IMR-90 (cell line): ENCODE data around the gene B3GLCT. TPM values are rescaled to one million over a fixed set of nuclear protein-coding genes. Genes with fewer than 3 reads are reported as not detected.
A peak's percentile ranks its signal among the peaks of the same experiment; 100 is the strongest.

Experiments used
- ATAC-seq: fragments of 200-7000 bp; cut with Tn5 transposase; 2 replicates; pipeline ENCODE4 v1.9.1; 2020; ENCODE audit warnings: low read depth, mild to moderate bottlenecking, moderate library complexity
- BruUV-seq: library from RNA; stranded (reverse); fragments of 400-500 nt; replicated peaks from 2 replicates; lab custom pipeline; 2021; lab: Mats Ljungman, UMichigan
- CTCF ChIA-PET: fragments of 300-600 bp; formaldehyde crosslinking; extraction: SDS; loops from one replicate; lab custom pipeline; 2021; ENCODE audit warnings: antibody characterized with exemption; lab: Yijun Ruan, JAX
- POLR2A ChIA-PET: fragments of 300-600 bp; sonication (Branson Sonifier 250); formaldehyde crosslinking; loops from one replicate; lab custom pipeline; 2022; ENCODE audit warnings: antibody characterized with exemption; ENCODE audit not compliant: unreplicated experiment; lab: Charles Lee
- DNase-seq: peaks from one replicate; pipeline ENCODE4 v3.0.0; 2013
- H2AFZ ChIP-seq: replicated peaks from 2 replicates; pipeline ENCODE3; 2013; ENCODE audit warnings: low read length, mild to moderate bottlenecking; ENCODE audit not compliant: poor library complexity
- H2AK5ac ChIP-seq: 2 replicates; pipeline ENCODE4 v1.6.1; 2013; ENCODE audit warnings: low read depth, low read length, inconsistent platforms
- H2AK9ac ChIP-seq: replicated peaks from 2 replicates; pipeline ENCODE3; 2013; ENCODE audit warnings: mild to moderate bottlenecking, low read depth, low read length, moderate library complexity; ENCODE audit not compliant: poor library complexity
- H2BK120ac ChIP-seq: 2 replicates; pipeline ENCODE4 v1.6.1; 2013; ENCODE audit warnings: low read depth, low read length, inconsistent platforms
- H2BK15ac ChIP-seq: 3 replicates; pipeline ENCODE4 v1.6.1; 2013; ENCODE audit warnings: low read depth, low read length, inconsistent platforms
- H2BK20ac ChIP-seq: 2 replicates; pipeline ENCODE4 v1.6.1; 2013; ENCODE audit warnings: low read depth, mild to moderate bottlenecking, inconsistent platforms, low read length, moderate library complexity
- H2BK5ac ChIP-seq: 2 replicates; pipeline ENCODE4 v1.6.1; 2013; ENCODE audit warnings: mild to moderate bottlenecking, low read depth, low read length, inconsistent platforms; ENCODE audit not compliant: poor library complexity, severe bottlenecking
- H3K14ac ChIP-seq: replicated peaks from 2 replicates; pipeline ENCODE4 v1.6.1; 2013; ENCODE audit warnings: low read depth, low read length, inconsistent platforms
- H3K18ac ChIP-seq: 2 replicates; pipeline ENCODE4 v1.6.1; 2013; ENCODE audit warnings: low read depth, low read length, control low read depth
- H3K23ac ChIP-seq: 2 replicates; pipeline ENCODE4 v1.6.1; 2013; ENCODE audit warnings: low read depth, low read length, inconsistent platforms
- H3K27ac ChIP-seq: 2 replicates; pipeline ENCODE4 v1.5.1; 2013; ENCODE audit warnings: mild to moderate bottlenecking, control low read depth, low read length; ENCODE audit not compliant: insufficient read depth
- H3K27me3 ChIP-seq: 2 replicates; pipeline ENCODE4 v1.6.1; 2013; ENCODE audit warnings: low read length; ENCODE audit not compliant: control insufficient read depth, insufficient read depth
- H3K36me3 ChIP-seq: 2 replicates; pipeline ENCODE4 v1.6.1; 2013; ENCODE audit warnings: low read length, mixed read lengths; ENCODE audit not compliant: control insufficient read depth, insufficient read depth
- H3K4ac ChIP-seq: 2 replicates; pipeline ENCODE4 v1.6.1; 2013; ENCODE audit warnings: low read depth, low read length, inconsistent platforms
- H3K4me1 ChIP-seq: 2 replicates; pipeline ENCODE4 v1.6.1; 2013; ENCODE audit warnings: low read length, mixed read lengths; ENCODE audit not compliant: control insufficient read depth, insufficient read depth
- H3K4me2 ChIP-seq: 2 replicates; pipeline ENCODE4 v1.6.1; 2013; ENCODE audit warnings: low read depth, mild to moderate bottlenecking, control low read depth, low read length, moderate library complexity
- H3K4me3 ChIP-seq: 2 replicates; pipeline ENCODE4 v1.5.1; 2013; ENCODE audit warnings: low read depth, mild to moderate bottlenecking, control low read depth, low read length, moderate library complexity; ENCODE audit not compliant: insufficient read depth
- H3K56ac ChIP-seq: 2 replicates; pipeline ENCODE4 v1.6.1; 2013; ENCODE audit warnings: low read length, inconsistent platforms; ENCODE audit not compliant: insufficient read depth; ENCODE audit errors: extremely low read depth
- H3K79me1 ChIP-seq, 2 experiments: 2 replicates each; pipeline ENCODE4 v1.6.1; 2013; ENCODE audit warnings: low read length in 2 of 2, inconsistent platforms in 1 of 2, low read depth in 1 of 2
- H3K9ac ChIP-seq: 2 replicates; pipeline ENCODE4 v1.6.1; 2013; ENCODE audit warnings: low read depth, low read length, control low read depth
- H3K9me1 ChIP-seq: 2 replicates; pipeline ENCODE4 v1.6.1; 2013; ENCODE audit warnings: low read length, inconsistent platforms; ENCODE audit not compliant: insufficient read depth
- H3K9me3 ChIP-seq: 2 replicates; pipeline ENCODE4 v1.6.1; 2013; ENCODE audit warnings: low read length; ENCODE audit not compliant: control insufficient read depth, insufficient read depth
- H4K20me1 ChIP-seq: 2 replicates; pipeline ENCODE4 v1.6.1; 2013; ENCODE audit warnings: low read length, inconsistent platforms; ENCODE audit not compliant: insufficient read depth
- H4K5ac ChIP-seq: 2 replicates; pipeline ENCODE4 v1.6.1; 2013; ENCODE audit warnings: mild to moderate bottlenecking, low read depth, low read length, control low read depth
- H4K8ac ChIP-seq, 2 experiments: 2 replicates each; pipeline ENCODE4 v1.6.1; 2013; ENCODE audit warnings: low read depth in 2 of 2, low read length in 2 of 2, control low read depth in 1 of 2, inconsistent platforms in 1 of 2
- H4K91ac ChIP-seq: 2 replicates; pipeline ENCODE4 v1.6.1; 2013; ENCODE audit warnings: low read depth, low read length, inconsistent platforms; ENCODE audit not compliant: insufficient read depth
- BHLHE40 ChIP-seq: fragments of 150-350 bp; IDR thresholded peaks from 2 replicates; pipeline ENCODE4 v1.6.1; 2016; ENCODE audit warnings: mild to moderate bottlenecking, low read depth, low read length
- MXI1 ChIP-seq: IDR thresholded peaks from 2 replicates; pipeline ENCODE4 v1.6.1; 2012; ENCODE audit warnings: low read depth, mild to moderate bottlenecking, low read length, moderate library complexity, borderline replicate concordance
- POLR2A ChIP-seq: IDR thresholded peaks from 2 replicates; pipeline ENCODE4 v1.6.1; 2012; ENCODE audit warnings: mild to moderate bottlenecking, low read depth, low read length
- RAD21 ChIP-seq: IDR thresholded peaks from 2 replicates; pipeline ENCODE4 v1.6.1; 2012; ENCODE audit warnings: low read length, improper control_type of control experiment
- SMC3 ChIP-seq: fragments of 150-350 bp; IDR thresholded peaks from 2 replicates; pipeline ENCODE4 v1.6.1; 2016; ENCODE audit warnings: low read depth, mild to moderate bottlenecking, antibody characterized with exemption, low read length, moderate library complexity
- WGBS, 2 experiments: methylation state at CpG; one replicate each; pipeline versions ENCODE4 v1.1.5 to v1.1.7; 2013; ENCODE audit warnings: missing lambda C conversion rate in 2 of 2; ENCODE audit not compliant: insufficient read length in 1 of 2; ENCODE audit errors: extremely low coverage in 2 of 2; 5-methylcytosine and 5-hydroxymethylcytosine counted together
- dilution Hi-C: fragments of 300-500 bp; cut with HindIII; formaldehyde crosslinking; loops from one replicate; pipeline ENCODE4 v1.14.3; 2018; ENCODE audit warnings: low sequenced_read_pairs; ENCODE audit not compliant: unreplicated experiment
- in situ Hi-C: fragments of 300-500 bp; cut with MboI; formaldehyde crosslinking; loops from 3 replicates; pipeline ENCODE4 v1.14.3; 2019; ENCODE audit warnings: low sequenced_read_pairs, inconsistent platforms, mixed read lengths
- intact Hi-C: fragments of 100-400 bp; cut with micrococcal nuclease; formaldehyde crosslinking; loops from 2 replicates; pipeline ENCODE4 v1.10.0; 2022
- polyA plus RNA-seq, 3 experiments: library from polyadenylated mRNA; depleted of rRNA; stranded (reverse); fragments of >200 nt; gene quantifications; 2 replicates each; pipeline ENCODE4 v1.2.3, GENCODE V29; 2012; ENCODE audit warnings: low replicate concordance in 1 of 3
- total RNA-seq: library from RNA; depleted of rRNA; stranded (reverse); fragments of >200 nt; gene quantifications from 2 replicates; pipeline ENCODE4 v1.2.3, GENCODE V29; 2012
- TF ChIP-seq, protein P1 (sequence below): fragments of 150-350 bp; IDR thresholded peaks from 2 replicates; pipeline ENCODE4 v1.6.1; 2016; ENCODE audit warnings: low read depth, mild to moderate bottlenecking, low read length, moderate library complexity, borderline replicate concordance

B3GLCT gene
- total and polyA plus RNA-seq, 2 of the 4 experiments (the other 2 are of a cell fraction) = 2.0 to 4.5 TPM

DNA sequence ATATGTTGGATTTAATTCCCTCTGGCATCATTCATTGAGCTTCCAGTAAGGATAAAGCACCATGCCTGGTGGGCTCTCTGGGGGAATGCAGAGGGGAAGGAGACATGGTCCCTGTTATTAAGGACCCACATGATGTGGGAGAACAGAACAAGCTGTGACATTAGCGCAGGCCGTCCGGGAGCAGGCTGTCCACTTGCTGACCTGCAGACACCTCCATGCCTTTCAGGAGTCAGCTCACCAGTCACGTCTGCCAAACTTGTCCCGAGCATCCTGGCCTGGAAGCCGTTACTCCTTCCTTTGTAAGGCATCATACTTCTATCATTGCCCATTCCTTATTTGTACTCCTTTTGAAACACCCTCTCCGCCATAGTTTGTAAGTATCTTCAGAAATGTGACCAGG is 23.4 kb downstream of the B3GLCT start:
- dilution Hi-C loops = no loop called here
- Histone ChIP-seq H3K9me3 (no peaks in the 10 kb centered on the region), H3K27ac (no peak overlapping the region), H2BK5ac (no peak overlapping the region), H3K4me3 (no peak overlapping the region), H4K8ac (no peak overlapping the region), H3K4ac (no peak overlapping the region), H3K9ac (no peak overlapping the region), H3K27me3 (no peaks in the 10 kb centered on the region), H3K4me1 (no peaks in the 10 kb centered on the region), H2BK15ac (no peak overlapping the region), H4K5ac (no peak overlapping the region), H4K91ac (no peak overlapping the region), H3K23ac (no peak overlapping the region), H3K79me1 (no peaks in the 10 kb centered on the region; a peak in 1 of 4 replicates), H3K56ac (no peak overlapping the region), H2AK5ac (no peak overlapping the region), H3K4me2 (no peak overlapping the region), H3K18ac (no peak overlapping the region), H2BK20ac (no peak overlapping the region), H2AK9ac (peak overlapping the region; percentile 52), H3K36me3 (no peaks in the 10 kb centered on the region), H3K14ac (no peak overlapping the region), H4K20me1 (no peaks in the 10 kb centered on the region), H2AFZ (no peak overlapping the region), H2BK120ac (no peak overlapping the region), H3K9me1 (peaks cover 7% of the 10 kb centered on the region; the same call in 1 of the 2 replicates)
- CTCF ChIA-PET = no interaction called here
- no TSS peak for BruUV-seq
- intact Hi-C loops = no loop called here
- POLR2A ChIA-PET = no interaction called here
- DNase-seq = no peak
- TF ChIP-seq, protein P1, sequence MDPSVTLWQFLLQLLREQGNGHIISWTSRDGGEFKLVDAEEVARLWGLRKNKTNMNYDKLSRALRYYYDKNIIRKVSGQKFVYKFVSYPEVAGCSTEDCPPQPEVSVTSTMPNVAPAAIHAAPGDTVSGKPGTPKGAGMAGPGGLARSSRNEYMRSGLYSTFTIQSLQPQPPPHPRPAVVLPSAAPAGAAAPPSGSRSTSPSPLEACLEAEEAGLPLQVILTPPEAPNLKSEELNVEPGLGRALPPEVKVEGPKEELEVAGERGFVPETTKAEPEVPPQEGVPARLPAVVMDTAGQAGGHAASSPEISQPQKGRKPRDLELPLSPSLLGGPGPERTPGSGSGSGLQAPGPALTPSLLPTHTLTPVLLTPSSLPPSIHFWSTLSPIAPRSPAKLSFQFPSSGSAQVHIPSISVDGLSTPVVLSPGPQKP = no peak
- TF ChIP-seq MXI1 (no peak), RAD21 (no peak), POLR2A (no peak), BHLHE40 (no peak), SMC3 (no peak)
- in situ Hi-C loops = no loop called here
- no peak for ATAC-seq
- no CpG with 5 or more reads among the region's 7 CpGs for WGBS, 2 experiments
